HL-60 (cell line): ENCODE results near the gene HBQ1.

Source experiments
- CTCF ChIP-seq: IDR thresholded peaks from one replicate; pipeline ENCODE4 v1.5.1; 2011; ENCODE audit warnings: low read length, control low read depth, inconsistent platforms; ENCODE audit not compliant: insufficient read depth
- GABPA ChIP-seq: IDR thresholded peaks from 2 replicates; pipeline ENCODE4 v1.6.1; 2012; ENCODE audit warnings: low read depth
- POLR2AphosphoS5 ChIP-seq: IDR thresholded peaks from 2 replicates; pipeline ENCODE4 v1.6.1; 2012; ENCODE audit warnings: low read depth
- SPI1 ChIP-seq: IDR thresholded peaks from 2 replicates; pipeline ENCODE4 v1.6.1; 2012; ENCODE audit warnings: low read depth, mild to moderate bottlenecking, borderline replicate concordance

GRCh38 chr16:180681-181564 lies 664 bp downstream of the HBQ1 start:
- TF ChIP-seq CTCF (no peak), POLR2AphosphoS5 (no peak), GABPA (no peak), SPI1 (no peak)
